ENCODE measurements around the gene GUCA1A.

The GUCA1A gene

DNA sequence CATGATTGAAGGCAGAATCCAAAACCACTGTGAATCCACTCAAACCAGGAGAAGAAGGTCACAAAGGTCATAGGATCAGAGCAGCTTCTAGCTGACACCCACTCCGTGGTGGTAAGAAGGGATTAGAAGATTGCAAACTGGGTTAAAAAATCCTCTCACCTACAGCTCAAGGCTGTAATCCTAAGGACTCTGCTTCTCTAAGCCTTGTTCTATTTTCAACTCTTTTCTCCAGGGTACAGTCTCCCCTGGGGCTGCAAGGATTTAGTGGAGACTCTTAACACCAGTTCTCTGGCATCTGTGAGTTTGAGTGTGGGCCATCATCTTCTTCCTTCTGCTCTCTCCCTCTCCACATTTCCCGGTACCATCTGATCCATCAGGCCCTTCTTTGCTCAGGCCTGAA is at the start of gene GUCA1A:
Gene GUCA1A (plus strand): TSS at position 264 of the 400 bp plus-strand sequence. CDS start 250 bp downstream, outside the sequence.
- no peak for DNase-seq (ENCODE audit: low read depth)

DNA sequence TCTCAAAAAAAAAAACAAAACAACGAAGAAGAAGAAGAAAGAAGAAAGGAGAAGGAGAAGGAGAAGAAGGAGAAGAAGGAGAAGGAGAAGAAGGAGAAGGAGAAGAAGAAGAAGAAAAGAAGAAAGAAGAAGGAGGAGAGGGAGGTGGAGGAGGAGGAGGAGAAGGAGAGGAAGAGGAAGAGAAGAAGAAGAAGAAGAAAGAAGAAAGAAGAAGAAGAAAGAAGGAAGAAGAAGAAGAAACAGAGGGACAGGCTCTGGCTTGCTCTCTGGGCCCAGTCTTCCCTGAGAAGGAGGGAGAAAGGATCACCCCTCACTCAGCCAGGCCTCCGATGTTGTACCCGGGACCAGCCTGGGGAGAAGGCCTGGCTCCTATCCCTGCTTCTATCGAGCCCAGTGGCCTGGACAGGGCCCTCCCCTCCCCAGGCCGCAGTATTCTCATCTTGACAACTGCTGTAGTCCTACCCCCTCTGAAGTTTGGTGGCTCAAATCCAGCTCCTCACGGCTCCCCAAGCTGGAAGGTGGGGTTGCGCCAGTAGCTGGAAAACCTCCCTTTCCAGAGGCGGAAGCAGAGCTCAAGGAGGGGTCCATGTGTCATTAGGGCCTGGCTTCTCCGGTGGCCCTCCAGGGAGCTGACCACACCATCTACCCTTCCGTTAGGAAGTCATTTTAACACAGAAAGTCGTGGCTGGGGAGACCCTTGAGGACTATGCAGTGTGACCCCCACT is 49.6 kb upstream of the GUCA1A start:
- no peak for DNase-seq (ENCODE audit: low read depth)

DNA sequence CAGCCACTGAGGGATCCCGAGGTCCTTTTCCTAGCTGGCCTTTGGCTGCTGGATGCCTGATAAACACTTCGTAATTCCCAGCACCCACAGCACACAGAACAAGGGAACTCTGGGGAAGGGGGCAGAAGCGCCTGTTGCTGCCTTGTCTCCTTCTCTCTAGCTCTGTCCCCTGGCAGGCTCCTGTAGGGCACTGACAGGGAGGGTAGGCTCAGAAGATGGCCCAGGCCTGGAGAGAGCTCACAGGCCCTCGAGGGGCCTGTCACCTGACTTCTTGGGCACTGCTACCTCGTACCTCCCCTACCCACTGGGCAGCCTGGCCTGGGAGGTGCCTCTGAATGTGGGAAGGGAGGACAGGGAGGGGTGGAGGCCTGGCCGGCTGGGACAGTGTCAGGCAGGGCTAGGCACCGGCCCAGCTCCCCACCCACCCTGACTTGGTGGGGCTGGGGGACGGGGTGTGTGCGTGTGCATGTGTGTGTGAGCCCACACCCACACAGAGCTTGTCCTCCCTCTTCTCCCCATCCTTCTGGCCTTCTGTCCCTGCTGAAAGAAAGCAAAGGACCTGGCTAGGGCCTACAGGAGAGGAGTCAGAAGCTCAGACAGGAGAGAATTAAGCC is 48.8 kb upstream of the GUCA1A start:
- DNase-seq (ENCODE audit: low read depth) = no peak

DNA sequence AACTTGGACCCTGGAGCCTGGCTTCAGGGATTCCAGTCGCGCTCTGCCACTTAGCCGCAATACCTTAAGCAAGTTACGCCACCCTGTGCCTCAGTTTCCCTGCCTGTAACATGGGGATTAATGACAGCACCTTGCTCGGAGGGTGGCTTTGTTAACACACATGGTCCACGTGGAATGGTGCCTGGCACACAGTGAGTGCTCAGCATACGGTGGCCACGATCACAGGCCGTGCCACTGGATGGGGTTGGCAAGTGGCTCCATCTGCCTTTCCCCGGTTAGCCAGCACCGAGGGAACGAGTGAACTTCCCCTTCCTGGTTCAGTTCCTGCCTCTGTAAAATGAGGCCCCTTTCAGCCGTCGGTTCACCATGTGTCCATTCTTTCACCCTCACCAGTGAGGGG is 47.9 kb upstream of the GUCA1A start:
- DNase-seq (ENCODE audit: low read depth) = no peak

DNA sequence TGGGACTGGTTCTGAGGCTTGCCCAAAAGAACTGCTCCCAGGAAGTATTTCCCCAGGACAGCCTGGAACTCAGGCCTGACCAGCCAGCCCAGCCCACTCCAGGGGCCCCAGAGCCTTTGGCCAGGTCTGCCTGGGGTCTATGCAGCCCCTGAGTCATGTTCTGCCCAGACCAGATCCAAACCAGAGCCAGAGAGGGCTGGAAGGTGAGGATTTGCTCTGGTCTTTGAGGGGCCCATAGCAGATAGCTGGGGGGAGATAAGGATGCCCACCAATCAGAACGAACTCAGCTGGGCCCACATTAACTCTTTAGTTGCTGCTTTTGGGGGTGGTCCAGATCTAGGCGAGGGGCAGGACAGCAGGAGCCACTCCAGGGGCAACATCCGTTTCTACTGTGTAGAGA is 47.5 kb upstream of the GUCA1A start:
- no peak for DNase-seq (ENCODE audit: low read depth)

DNA sequence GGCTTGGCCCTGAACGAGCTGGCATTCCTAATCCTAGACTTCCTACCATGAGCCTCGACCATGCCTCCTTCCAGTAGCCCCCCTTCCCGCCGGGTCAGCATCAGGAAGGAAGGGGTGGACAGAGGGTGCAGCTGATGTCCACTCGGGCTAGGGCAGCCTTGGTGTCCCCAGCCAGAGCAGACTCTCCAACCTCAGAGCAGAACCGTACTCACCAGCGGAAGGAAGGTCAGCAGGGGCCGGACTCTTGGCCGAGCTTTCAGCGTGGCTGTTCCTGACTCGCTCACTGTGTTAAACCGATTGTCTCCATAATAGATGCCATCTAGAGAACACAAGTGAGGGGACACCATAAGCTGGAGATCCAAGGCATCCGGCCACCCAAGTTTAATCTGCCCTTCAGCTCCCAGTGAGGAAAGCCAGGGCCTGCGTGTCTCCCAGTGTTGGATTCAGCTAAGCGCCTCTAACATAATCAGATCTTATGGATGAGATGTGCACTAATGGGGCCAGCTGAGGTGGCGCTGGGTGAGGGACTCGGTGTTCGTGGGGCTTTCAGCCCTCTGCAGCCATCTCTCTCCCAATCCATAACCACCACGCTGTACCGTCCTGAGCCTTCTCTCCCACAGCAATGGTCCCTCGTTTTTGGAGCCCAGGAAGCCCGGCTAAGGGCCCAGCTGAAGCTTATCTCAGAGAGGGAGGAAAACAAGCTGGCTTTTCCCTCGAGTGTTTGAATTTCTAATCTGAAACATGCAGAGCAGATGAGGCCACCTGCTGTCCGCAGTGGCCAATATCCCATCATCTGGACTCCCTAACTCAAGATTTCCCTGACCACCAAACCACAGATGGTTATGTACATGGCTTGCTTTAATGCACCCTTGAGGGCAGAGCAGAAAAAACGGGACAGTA is 44.5 kb upstream of the GUCA1A start:
- no peak for DNase-seq (ENCODE audit: low read depth)

DNA sequence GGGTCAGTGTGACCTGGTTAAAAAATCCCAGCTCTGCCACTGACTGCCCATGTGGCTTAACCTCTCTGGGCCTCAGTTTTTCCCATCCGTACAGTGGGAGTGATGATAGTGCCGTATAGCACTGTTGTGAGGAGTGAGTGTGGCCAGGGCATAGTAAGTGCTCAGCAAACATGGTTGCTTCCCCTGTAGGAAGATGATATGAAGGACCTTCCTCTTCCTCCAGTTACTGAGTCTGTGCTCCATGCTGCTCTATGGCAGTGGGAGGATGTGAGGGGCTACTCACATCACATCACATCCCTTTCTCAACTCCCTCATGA is 43.8 kb upstream of the GUCA1A start:
- DNase-seq (ENCODE audit: low read depth) = no peak

DNA sequence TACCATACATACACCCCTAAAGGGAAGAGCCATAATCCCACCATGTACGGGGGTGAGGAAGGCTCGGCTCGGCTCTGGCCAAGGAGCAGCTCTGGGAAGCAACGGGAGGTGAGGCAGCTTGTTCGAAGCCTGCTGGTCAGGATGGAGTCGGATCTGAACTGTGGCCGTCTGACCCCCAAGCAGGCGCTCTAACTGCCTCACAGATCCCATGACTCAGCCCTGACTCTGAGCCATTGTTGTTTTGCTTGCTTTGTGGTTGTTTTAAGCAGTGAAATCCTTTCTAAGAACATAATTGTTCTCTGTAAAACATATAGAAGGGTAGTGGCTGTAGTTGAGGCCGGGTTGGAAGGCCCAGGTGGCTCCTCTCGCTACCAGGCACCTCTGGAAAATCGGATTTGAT is 41.6 kb upstream of the GUCA1A start:
- no peak for DNase-seq (ENCODE audit: low read depth)

DNA sequence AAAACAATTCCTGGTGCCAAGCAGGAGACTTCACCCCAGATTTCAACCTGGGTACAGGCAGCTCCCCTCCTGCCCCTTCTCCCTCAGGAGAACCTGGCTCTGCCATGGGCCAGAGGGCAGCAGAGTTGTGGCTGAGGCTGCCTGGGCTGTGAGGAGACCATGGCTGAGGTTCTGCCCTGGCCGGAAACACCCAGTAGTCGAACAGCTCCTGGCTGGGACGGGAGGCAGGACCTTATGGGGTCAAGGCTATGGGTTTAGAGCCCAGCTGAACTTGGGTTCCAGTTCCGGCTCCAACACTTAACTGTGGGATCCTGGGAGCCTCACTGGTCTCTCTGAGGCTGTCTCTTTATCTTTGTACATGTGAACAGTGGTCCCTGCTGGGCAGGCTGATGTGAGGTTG is 39.2 kb upstream of the GUCA1A start:
- DNase-seq (ENCODE audit: low read depth) = no peak

DNA sequence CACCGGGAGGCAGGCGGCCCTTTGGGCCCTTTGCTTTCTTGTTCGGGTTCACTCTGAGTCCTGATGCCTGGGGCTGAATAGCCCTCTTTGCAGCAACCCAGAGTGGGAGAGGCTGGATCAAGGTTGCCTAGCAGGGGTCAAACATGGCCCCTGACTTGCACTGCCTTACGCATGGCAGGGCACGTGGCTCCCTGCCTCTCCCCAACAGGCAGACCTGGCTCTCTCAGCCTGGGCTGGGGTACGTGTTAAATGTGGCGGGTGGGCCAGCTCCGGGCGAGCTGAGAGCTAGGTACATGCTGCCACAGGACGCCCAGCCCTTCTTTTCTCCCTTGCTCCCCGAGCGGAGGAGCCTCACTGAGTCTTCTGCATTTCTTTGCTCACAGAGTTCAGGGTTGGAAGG is 38.0 kb upstream of the GUCA1A start:
- no peak for DNase-seq (ENCODE audit: low read depth)

DNA sequence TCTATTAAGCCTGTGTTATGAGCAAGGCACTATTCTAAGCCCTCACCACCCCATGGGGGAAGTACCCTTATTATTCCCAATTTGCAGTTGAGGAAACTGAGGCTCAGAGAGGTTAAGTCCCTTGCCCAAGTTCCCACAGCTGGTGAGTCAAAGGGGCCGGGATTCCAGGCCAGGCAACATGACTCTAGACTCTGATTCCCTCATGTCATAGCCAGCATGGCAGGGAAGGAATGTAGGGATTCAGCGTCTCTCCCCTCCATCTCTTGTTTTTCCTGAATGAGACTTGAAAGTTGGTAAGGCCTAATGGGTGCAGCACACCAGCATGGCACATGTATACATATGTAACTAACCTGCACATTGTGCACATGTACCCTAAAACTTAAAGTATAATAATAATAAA is 37.4 kb upstream of the GUCA1A start:
- DNase-seq (ENCODE audit: low read depth) = no peak

DNA sequence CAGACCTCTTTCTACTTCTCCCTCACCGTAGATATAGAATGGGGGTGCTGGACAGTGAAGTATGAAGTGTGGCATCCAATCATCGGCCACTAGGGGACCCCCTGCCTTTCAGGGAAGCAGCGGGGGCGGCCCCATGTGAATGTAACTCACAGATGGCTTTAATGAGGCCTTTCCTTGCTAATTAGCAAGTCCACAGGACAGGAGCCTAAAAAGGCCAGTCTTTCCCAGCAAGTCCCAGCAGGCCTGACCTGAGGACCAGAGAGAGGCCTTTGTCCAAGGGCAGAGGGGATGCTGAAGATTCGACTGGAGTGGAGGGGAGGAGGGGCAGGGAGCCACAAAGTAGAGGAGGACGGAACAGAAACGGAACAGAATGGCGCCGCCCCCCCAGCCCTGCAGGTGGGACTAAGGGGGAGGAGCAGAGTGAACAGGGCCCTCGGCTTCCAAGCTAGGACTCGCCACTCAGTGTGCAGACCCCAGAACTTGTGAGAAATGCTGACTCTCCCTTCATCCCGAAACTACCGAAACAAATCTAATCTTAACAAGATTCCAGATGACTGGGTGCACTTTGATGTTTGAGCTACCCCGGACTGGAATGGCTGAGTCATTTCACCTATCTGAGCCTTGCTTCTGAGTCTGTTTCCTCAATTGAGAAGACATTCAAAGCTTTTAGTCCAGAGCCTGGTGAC is 36.5 kb upstream of the GUCA1A start:
- DNase-seq (ENCODE audit: low read depth) = no peak

DNA sequence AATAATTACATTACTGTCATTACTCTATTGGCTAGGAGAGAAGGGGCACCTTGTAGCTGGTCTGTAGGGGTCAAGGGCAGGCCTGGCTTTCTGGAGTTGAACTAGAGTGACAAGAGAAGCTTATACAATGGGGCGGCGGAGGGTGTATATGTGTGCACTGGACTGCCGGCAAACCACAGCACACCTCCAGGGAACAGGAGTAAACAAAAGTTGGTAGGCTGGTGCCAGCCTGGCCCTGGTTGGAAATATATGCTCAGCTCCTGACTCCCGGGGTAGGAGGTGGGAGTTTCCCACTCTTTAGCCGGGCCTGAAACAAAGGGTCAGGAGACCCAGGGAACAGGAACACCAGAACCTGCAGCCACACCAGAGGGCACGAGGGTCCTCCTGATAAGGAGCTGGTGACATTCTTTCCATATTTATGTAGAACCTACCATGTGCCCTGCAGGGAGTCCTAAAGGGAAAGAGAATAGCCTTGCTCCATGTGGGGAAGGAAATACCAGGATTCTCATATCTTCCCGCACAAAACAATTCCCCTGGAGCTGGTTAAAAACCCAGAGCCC is 35.9 kb upstream of the GUCA1A start:
- no peak for DNase-seq (ENCODE audit: low read depth)

DNA sequence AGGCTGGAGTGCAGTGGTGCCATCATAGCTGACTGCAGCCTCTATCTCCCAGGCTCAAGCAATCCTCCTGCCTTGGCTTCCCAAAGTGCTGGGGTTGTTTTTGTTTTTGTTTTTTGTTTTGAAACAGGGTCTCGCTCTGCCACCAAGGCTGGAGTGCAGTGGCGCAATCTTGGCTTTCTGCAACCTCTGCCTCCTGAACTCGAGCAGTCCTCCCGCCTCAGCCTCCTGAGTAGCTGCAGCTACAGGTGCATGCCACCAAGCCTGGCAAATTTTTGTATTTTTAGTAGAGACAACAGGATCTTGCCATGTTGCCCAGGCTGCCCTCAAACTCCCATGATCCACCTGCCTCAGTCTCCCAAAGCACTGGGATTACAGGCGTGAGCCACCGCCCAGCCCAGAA is 35.0 kb upstream of the GUCA1A start:
- DNase-seq (ENCODE audit: low read depth) = no peak

DNA sequence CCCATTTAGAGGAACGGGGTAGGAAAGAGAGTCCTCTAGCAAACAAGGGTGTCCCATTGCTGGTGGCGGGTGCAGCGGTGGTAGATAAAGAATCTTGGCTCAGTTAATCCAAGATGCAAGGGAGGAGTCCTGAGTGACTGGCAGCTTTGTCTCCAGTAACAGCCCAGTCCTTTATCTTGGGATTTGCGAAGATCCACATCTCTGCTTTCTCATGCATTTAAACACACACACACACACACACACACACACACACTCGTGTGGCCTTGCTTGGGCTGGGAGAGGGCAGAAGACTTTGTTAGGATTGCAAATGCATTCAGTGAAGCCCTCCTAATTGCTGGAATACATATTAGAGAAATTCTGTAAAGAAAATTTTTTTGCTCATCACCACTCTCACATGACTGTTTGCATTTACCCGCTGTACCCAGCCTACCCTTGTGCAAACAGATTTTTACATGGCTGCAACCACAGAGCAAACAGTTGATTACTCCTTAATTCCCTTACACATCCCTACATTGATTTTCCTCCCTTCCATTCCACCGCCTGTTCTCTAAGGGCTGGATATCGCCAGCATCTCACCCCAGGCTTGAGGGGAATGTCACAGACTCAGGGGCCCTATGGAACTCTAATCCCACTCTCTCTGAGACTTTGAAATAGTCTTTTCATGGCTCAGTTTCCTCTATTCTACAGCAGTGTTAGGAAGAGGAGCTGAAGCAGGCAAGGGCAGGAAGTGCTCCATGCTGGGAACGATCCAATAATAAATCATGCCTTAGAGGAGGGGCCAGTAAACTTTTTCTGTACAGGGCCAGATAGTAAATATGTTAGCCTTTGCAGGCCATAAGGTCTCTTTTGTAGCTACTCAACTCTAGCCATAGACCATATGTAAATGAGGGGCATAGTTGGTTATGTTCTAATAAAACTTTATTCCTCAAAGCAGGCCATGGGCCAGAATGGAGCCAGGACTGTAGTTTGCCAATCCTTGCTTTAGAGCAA is 34.2 kb upstream of the GUCA1A start:
- DNase-seq (ENCODE audit: low read depth) = no peak

DNA sequence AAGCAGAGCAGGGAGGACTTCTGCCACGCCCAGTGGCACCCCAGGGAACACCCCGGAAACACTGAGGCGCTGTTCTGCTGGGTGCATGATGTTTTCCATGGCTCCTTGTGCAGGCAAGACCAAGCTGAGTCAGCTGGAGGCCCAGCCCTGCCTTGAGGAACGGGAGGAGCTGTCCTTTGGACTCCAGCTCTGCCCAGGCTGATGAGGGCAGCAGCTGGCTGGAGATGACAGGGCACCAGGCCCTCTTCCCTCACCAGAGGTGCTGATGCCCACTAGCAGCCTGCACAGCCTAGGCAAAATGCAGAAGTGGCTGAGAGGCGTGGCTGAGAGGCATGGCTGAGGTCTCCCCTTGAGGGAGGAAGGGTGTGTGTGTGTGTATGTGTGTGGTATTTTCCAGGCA is 33.1 kb upstream of the GUCA1A start:
- DNase-seq (ENCODE audit: low read depth) = no peak

DNA sequence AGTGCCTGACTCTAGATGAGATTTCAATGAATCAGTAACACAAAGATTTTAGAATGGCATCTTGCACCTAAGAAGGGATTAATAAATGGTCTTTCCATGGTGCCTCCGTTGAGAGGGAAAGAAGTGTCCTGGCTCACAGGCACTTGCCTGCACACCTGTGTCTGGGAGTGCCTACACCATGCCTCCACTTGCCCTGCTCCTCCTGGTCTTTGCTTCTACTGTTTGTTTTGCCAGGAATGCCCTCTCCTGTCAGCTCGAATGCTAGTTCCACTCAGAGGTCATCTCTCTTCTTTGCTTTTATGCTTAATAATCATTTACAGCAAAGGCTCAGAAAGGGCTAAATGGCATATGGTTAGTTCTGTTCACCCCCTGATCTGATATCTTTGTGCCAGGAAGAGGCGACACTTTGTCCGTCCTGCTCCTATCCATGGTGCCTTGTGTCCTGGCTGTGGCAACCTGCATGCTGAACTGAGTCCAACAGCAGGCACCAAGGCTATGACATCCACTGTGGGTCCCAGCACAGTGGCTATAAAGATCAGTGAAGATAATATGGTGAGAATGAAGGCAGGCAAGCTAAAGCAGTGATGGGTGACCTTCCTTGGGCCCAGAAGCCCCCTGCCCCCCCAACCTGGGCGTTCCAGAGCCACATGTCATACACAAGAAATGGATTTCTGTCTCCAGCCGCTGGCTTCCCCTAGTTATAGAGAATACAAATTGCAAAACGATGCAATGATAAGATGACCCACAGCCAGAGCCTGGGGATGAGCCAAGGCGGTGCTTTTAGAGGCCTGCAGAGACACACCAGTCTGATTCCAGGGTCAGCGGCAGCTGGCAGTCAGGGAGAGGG is 32.2 kb upstream of the GUCA1A start:
- no peak for DNase-seq (ENCODE audit: low read depth)

DNA sequence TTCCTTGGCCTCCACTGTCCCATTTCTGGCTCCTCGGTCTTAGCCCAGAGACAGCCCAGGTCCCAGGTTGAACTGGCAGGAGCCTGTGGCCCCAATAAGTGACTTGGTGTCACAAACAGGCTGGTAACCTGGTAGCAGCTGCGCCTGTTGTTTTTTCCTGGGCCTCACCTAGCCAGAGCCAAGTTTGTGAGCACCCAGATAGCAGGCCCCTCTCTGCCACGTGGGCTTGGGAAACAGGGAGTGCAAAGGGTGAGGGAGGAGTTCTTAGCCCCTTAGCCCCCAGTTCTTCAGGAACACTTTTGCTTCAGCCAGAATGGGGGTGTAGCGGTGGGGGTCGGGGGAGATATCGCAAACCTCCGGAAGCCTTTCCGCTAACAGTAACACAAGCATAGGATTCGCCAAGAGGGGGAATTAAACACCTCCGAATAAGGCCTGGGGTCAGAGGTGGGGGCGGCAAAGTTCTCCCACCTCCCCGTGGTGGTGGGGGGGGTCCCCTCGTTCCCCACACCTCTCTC is 31.5 kb upstream of the GUCA1A start:
- no peak for DNase-seq (ENCODE audit: low read depth)

DNA sequence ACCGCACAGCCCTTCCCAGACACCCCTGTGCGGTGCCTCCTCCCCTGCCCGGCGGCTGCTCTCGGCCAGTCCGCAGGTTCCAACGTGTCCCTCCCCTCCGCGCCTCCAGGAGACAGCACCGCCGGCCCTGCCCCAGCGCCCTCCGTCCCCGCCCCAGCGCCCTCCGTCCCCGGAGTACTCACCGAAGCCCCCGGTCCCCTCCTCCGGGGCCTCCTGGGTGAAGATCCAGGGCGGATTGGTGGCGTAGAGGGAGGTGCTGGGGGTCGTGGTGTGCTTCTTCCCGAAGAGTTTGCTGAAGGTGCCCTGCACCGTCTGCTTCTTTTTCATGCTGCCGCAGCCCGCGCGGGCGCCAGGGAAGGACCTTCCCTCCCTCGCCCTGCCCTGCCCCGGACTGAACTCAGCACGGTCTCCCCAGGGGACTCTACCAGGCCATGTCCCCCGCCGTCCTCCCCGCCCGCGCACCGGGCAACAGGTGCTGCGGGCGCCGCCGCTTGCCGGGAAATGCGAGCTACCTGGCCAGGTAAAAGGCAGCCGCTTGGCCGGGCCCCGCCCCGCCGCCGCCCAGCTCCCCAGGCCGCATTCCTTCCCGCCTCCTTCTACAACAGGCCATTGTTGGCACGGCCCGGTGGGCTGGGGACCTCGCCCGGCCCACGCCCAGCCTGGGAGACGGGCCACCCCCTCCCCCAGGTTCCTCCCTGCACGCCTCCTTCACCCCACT is 30.9 kb upstream of the GUCA1A start, which contains the start of gene C6orf132:
Gene C6orf132 (minus strand): TSS at position 503 of the 718 bp plus-strand sequence. CDS start 176 bp downstream, at position 327.
- no peak for DNase-seq (ENCODE audit: low read depth)

Data from activated T-helper 9 cell treated with anti-CD3 and anti-CD28 coated beads, Interleukin-2, amount 50 U/mL, for 16 hours (primary cell).